ENCODE results near the gene PRTG. TPM values are rescaled to one million over a fixed set of nuclear protein-coding genes. Genes with fewer than 3 reads are reported as not detected.

PRTG gene
- total RNA-seq, 1 experiment from 2014 or later = 11.4 TPM

GRCh38 chr15:55770261-55770660 lies 27.3 kb upstream of the PRTG start:
- ChIA-PET POLR2A (no interaction called here), CTCF (interaction anchor here (0.5 to 0.6 kb wide), 2 partner anchors 126 to 148 kb away, joined by 3 to 5 read pairs; no protein-coding TSS in a partner anchor)
- no peaks in the 10 kb centered on the region for H3K4me1 ChIP-seq (ENCODE audit: control insufficient read depth, insufficient read depth, low read length)
- H3K27ac ChIP-seq (ENCODE audit: low read length) = no peak overlapping the region
- TF ChIP-seq, protein P1, sequence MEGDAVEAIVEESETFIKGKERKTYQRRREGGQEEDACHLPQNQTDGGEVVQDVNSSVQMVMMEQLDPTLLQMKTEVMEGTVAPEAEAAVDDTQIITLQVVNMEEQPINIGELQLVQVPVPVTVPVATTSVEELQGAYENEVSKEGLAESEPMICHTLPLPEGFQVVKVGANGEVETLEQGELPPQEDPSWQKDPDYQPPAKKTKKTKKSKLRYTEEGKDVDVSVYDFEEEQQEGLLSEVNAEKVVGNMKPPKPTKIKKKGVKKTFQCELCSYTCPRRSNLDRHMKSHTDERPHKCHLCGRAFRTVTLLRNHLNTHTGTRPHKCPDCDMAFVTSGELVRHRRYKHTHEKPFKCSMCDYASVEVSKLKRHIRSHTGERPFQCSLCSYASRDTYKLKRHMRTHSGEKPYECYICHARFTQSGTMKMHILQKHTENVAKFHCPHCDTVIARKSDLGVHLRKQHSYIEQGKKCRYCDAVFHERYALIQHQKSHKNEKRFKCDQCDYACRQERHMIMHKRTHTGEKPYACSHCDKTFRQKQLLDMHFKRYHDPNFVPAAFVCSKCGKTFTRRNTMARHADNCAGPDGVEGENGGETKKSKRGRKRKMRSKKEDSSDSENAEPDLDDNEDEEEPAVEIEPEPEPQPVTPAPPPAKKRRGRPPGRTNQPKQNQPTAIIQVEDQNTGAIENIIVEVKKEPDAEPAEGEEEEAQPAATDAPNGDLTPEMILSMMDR (IDR thresholded peaks at IDR 0.05) = no peak
- TF ChIP-seq SIN3A (IDR thresholded peaks at IDR 0.05; ENCODE audit: borderline replicate concordance, insufficient read depth, low read depth, low read length) (no peak), POLR2AphosphoS5 (IDR thresholded peaks at IDR 0.05; ENCODE audit: low read depth, low read length) (no peak), TCF7L2 (IDR thresholded peaks at IDR 0.05; ENCODE audit: low read depth, low read length) (no peak)
- TF ChIP-seq, protein P2, sequence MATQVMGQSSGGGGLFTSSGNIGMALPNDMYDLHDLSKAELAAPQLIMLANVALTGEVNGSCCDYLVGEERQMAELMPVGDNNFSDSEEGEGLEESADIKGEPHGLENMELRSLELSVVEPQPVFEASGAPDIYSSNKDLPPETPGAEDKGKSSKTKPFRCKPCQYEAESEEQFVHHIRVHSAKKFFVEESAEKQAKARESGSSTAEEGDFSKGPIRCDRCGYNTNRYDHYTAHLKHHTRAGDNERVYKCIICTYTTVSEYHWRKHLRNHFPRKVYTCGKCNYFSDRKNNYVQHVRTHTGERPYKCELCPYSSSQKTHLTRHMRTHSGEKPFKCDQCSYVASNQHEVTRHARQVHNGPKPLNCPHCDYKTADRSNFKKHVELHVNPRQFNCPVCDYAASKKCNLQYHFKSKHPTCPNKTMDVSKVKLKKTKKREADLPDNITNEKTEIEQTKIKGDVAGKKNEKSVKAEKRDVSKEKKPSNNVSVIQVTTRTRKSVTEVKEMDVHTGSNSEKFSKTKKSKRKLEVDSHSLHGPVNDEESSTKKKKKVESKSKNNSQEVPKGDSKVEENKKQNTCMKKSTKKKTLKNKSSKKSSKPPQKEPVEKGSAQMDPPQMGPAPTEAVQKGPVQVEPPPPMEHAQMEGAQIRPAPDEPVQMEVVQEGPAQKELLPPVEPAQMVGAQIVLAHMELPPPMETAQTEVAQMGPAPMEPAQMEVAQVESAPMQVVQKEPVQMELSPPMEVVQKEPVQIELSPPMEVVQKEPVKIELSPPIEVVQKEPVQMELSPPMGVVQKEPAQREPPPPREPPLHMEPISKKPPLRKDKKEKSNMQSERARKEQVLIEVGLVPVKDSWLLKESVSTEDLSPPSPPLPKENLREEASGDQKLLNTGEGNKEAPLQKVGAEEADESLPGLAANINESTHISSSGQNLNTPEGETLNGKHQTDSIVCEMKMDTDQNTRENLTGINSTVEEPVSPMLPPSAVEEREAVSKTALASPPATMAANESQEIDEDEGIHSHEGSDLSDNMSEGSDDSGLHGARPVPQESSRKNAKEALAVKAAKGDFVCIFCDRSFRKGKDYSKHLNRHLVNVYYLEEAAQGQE (IDR thresholded peaks at IDR 0.05; ENCODE audit: insufficient read depth in 1 of 2, low read depth in 2 of 2, low read length in 1 of 2) = no peak
- no peak overlapping the region for H3K4me3 ChIP-seq (ENCODE audit: low read depth in 2 of 2, low read length in 2 of 2)
- DNase-seq (ENCODE audit: low read depth, low spot score) (no peak), ATAC-seq (no peak)
- intact Hi-C loops (cut with micrococcal nuclease; ENCODE audit: unreplicated experiment) (no loop called here), in situ Hi-C loops (cut with HindIII; ENCODE audit: low pct_unique_long_range_greater_than_20kb, low sequenced_read_pairs) (no loop called here)
- H3K36me3 ChIP-seq (ENCODE audit: control insufficient read depth, insufficient read depth, low read length) = no peaks in the 10 kb centered on the region
- no peaks in the 10 kb centered on the region for H3K27me3 ChIP-seq (ENCODE audit: control insufficient read depth, insufficient read depth, low read length)
- H3K9me3 ChIP-seq (ENCODE audit: control insufficient read depth, insufficient read depth, low read depth, low read length) = no peaks in the 10 kb centered on the region
- no TSS peak for BruUV-seq (replicated peaks)

DNA sequence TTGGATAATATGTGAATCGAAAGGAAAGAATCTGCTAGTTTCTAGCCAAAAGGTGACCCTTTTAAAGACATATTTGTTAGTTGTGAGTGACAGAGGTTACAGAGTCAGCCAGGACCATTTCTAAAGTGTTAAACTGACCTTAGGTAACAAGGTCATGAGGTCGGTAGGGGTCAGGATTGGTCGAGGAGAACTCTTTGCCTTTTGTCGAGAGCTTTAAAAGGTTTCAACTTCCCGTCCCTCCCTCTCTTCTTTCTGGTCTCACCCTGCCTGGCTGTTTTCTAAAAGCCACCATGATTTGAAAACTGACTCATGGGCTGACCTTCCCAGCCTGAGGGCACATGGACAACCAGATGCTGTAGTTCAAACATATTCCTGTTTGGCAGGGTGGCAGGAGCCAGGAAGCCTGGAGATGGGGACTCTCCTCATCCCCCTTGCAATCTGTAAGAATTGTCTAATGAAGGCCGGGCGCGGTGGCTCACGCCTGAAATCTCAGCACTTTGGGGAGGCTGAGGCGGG lies 25.8 kb upstream of the PRTG start:
- POLR2A ChIA-PET = no interaction called here
- CTCF ChIA-PET = interaction anchor here (0.6 kb wide), 1 partner anchor 57 kb away, joined by 3 read pairs; no protein-coding TSS in a partner anchor
- no peak for ATAC-seq
- intact Hi-C loops (cut with micrococcal nuclease; ENCODE audit: unreplicated experiment) (loop anchor here (1.0 kb wide), 1 partner anchor 21 kb away; no protein-coding TSS in a partner anchor), in situ Hi-C loops (cut with HindIII; ENCODE audit: low pct_unique_long_range_greater_than_20kb, low sequenced_read_pairs) (no loop called here)
- DNase-seq (ENCODE audit: low read depth, low spot score) = no peak
- BruUV-seq (replicated peaks) = no TSS peak
- TF ChIP-seq, protein P1 (IDR thresholded peaks at IDR 0.05) = no peak
- TF ChIP-seq POLR2AphosphoS5 (IDR thresholded peaks at IDR 0.05; ENCODE audit: low read depth, low read length) (no peak), TCF7L2 (IDR thresholded peaks at IDR 0.05; ENCODE audit: low read depth, low read length) (no peak), SIN3A (IDR thresholded peaks at IDR 0.05; ENCODE audit: borderline replicate concordance, insufficient read depth, low read depth, low read length) (no peak)
- TF ChIP-seq, protein P2 (IDR thresholded peaks at IDR 0.05; ENCODE audit: insufficient read depth in 1 of 2, low read depth in 2 of 2, low read length in 1 of 2) = no peak
- Histone ChIP-seq H3K4me1 (ENCODE audit: control insufficient read depth, insufficient read depth, low read length) (no peaks in the 10 kb centered on the region), H3K9me3 (ENCODE audit: control insufficient read depth, insufficient read depth, low read depth, low read length) (no peaks in the 10 kb centered on the region), H3K4me3 (ENCODE audit: low read depth in 2 of 2, low read length in 2 of 2) (no peak overlapping the region), H3K36me3 (ENCODE audit: control insufficient read depth, insufficient read depth, low read length) (no peaks in the 10 kb centered on the region), H3K27me3 (ENCODE audit: control insufficient read depth, insufficient read depth, low read length) (no peaks in the 10 kb centered on the region), H3K27ac (ENCODE audit: low read length) (no peak overlapping the region)
